ENCODE data around the gene TBCA.

DNA sequence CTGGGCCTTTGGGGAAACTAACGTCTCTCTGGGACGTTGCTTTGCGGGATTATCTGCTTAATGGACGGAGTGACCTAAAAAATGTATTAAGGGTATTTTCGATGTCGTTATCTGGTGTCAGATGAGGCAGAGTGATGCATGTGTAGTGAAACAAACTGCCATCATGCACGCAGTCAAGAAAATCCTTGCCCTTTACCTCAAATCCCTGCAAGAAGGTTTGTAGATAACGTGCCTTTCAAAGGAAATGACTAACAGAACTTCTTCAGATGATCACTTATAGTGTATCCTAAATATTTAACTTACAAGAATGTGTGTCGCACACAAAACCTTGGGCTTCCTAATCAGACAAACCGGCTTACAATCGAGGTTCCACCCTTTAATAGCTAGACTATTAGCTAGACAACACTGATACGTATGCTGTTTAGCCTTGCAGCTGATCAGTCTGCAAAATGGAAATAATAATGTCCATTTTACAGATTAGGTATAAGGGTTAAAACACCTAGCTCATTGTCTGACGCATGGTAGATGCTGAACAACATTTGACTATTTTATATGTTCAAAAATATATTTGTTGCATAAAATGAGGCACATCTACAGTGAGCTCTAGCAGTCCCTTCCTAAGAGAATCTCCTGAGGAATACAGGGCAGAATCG lies 541 bp upstream of the TBCA start:
- TF ChIP-seq, protein P1, sequence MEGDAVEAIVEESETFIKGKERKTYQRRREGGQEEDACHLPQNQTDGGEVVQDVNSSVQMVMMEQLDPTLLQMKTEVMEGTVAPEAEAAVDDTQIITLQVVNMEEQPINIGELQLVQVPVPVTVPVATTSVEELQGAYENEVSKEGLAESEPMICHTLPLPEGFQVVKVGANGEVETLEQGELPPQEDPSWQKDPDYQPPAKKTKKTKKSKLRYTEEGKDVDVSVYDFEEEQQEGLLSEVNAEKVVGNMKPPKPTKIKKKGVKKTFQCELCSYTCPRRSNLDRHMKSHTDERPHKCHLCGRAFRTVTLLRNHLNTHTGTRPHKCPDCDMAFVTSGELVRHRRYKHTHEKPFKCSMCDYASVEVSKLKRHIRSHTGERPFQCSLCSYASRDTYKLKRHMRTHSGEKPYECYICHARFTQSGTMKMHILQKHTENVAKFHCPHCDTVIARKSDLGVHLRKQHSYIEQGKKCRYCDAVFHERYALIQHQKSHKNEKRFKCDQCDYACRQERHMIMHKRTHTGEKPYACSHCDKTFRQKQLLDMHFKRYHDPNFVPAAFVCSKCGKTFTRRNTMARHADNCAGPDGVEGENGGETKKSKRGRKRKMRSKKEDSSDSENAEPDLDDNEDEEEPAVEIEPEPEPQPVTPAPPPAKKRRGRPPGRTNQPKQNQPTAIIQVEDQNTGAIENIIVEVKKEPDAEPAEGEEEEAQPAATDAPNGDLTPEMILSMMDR (IDR thresholded peaks at IDR 0.05), result no peak
- TF ChIP-seq POLR2A (IDR thresholded peaks at IDR 0.05; ENCODE audit: low read depth), result no peak
